Esophagus squamous epithelium (tissue), 5 donors: ENCODE results near the gene LYZL1. TPM values are rescaled to one million over a fixed set of nuclear protein-coding genes. Genes with fewer than 3 reads are reported as not detected.

Experiments used
- DNase-seq: peaks from one replicate; lab custom pipeline; 2025; lab: John Stamatoyannopoulos, UW
- H3K27ac ChIP-seq, 4 donors: fragments of 200-600 bp; sonication (generic); one replicate each; pipeline ENCODE4 v1.5.1; 2016 to 2019; ENCODE audit warnings: mild to moderate bottlenecking in 1 of 4
- H3K27me3 ChIP-seq, 4 donors: fragments of 200-600 bp; sonication (generic); 1 replicate in 3 of 4; 2 replicates in 1 of 4; pipeline versions ENCODE4 v1.5.1 to v1.6.0; 2017 to 2021; ENCODE audit warnings: antibody characterized with exemption in 1 of 4
- H3K36me3 ChIP-seq, 3 donors: fragments of 200-600 bp; sonication (generic); one replicate each; pipeline ENCODE4 v1.5.1; 2016 to 2019
- H3K4me1 ChIP-seq, 3 donors: fragments of 200-600 bp; sonication (generic); one replicate each; pipeline ENCODE4 v1.5.1; 2017 to 2019
- H3K4me3 ChIP-seq, 4 donors: fragments of 200-600 bp; sonication (generic); 1 replicate in 3 of 4; 2 replicates in 1 of 4; pipeline ENCODE4 v1.5.1; 2016 to 2019; ENCODE audit warnings: mild to moderate bottlenecking in 2 of 4, moderate library complexity in 1 of 4
- H3K9me3 ChIP-seq, 3 donors: fragments of 200-600 bp; sonication (generic); one replicate each; pipeline ENCODE4 v1.5.1; 2016 to 2019
- POLR2A ChIP-seq, 4 donors: fragments of 450-650 bp; IDR thresholded peaks; one replicate each; pipeline ENCODE4 v1.6.1; 2017; ENCODE audit warnings: antibody characterized with exemption in 4 of 4, mild to moderate bottlenecking in 4 of 4, moderate library complexity in 3 of 4
- whole genome bisulfite sequencing, 2 donors: methylation state at CpG; one replicate each; pipeline ENCODE4 v1.1.5; 2018; 5-methylcytosine and 5-hydroxymethylcytosine counted together
- intact Hi-C: fragments of 100-400 bp; cut with DNase I; formaldehyde crosslinking; loops from one replicate; pipeline ENCODE4 v1.15.0; 2022
- total RNA-seq, 4 donors: library from RNA; depleted of rRNA; stranded (reverse); fragments of >200 nt; gene quantifications; one replicate each; pipeline ENCODE4 v1.1.0, GENCODE V29; 2016
- TF ChIP-seq, protein P1 (sequence below), 6 experiments: fragments of 450-650 bp in 4 of 6; fragments of 200-600 bp in 2 of 6; sonication (generic) in 2 of 6; IDR thresholded peaks; one replicate each; pipeline ENCODE4 v1.5.1; 2016 to 2019; ENCODE audit warnings: antibody characterized with exemption in 6 of 6, mild to moderate bottlenecking in 4 of 6, moderate library complexity in 4 of 6
- donor health status: DM: yes; HTN: yes; CAD: no.

LYZL1 gene
- total RNA-seq, 4 donors from 2014 or later = not detected

DNA sequence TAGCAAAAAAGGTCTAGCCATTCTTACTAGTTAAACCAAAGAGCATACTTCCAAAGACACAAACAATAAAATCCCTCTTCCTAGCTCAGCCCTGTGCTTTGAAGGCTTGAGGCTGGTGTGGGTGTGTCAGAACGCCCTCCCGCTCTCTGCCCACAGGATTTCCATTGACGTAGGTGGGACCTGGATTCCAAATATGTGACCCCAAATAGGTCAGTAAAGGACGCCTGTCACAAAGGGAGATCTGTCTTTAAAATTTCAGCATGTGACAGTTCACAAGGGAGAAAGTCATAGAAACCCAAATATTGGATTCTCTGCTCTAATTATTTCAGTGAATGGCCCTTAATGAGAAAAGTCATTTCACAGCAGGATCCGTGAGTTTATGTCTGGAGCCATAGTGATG, 39.9 kb upstream of the LYZL1 start:
- intact Hi-C loops = no loop called here
- no peak overlapping the region for H3K4me3 ChIP-seq
- H3K4me1 ChIP-seq = no peaks in the 10 kb centered on the region
- WGBS, 2 donors = 39 to 48% methylated on average over 5 of the region's 5 CpGs
- DNase-seq = no peak
- H3K27ac ChIP-seq = no peak overlapping the region
- peaks cover 0 to 59% (median 0%) of the 10 kb centered on the region in 4 donors for H3K27me3 ChIP-seq
- no peaks in the 10 kb centered on the region for H3K9me3 ChIP-seq
- no peaks in the 10 kb centered on the region for H3K36me3 ChIP-seq
- TF ChIP-seq, protein P1, sequence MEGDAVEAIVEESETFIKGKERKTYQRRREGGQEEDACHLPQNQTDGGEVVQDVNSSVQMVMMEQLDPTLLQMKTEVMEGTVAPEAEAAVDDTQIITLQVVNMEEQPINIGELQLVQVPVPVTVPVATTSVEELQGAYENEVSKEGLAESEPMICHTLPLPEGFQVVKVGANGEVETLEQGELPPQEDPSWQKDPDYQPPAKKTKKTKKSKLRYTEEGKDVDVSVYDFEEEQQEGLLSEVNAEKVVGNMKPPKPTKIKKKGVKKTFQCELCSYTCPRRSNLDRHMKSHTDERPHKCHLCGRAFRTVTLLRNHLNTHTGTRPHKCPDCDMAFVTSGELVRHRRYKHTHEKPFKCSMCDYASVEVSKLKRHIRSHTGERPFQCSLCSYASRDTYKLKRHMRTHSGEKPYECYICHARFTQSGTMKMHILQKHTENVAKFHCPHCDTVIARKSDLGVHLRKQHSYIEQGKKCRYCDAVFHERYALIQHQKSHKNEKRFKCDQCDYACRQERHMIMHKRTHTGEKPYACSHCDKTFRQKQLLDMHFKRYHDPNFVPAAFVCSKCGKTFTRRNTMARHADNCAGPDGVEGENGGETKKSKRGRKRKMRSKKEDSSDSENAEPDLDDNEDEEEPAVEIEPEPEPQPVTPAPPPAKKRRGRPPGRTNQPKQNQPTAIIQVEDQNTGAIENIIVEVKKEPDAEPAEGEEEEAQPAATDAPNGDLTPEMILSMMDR (IDR thresholded peaks at IDR 0.05) = no peak
- TF ChIP-seq POLR2A (IDR thresholded peaks at IDR 0.05) = no peak

DNA sequence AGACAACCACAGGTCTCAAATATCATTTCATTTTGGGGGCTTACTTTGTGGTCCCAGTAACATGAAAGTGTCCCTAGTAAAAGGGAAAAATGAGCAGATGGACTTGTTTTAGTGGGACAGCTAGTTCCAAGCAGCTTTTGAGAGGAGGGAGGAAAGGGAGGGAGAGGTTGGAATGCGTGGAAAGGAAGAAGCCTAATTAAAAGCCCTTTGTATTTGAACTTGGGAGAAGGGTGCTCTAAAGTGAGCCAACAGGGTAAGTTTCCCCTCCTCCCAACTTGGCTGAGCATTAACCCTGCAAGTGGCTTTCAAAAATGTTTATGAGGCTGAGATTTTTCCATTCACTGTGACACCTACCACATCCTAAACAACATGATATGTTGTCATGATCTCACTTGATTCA, 38.8 kb upstream of the LYZL1 start:
- Histone ChIP-seq H3K4me1 (no peaks in the 10 kb centered on the region), H3K27ac (no peak overlapping the region), H3K9me3 (no peaks in the 10 kb centered on the region), H3K4me3 (no peak overlapping the region), H3K36me3 (no peaks in the 10 kb centered on the region), H3K27me3 (peaks cover 0 to 69% (median 0%) of the 10 kb centered on the region in 4 donors)
- WGBS, 2 donors = 14 to 47% methylated on average over 1 of the region's 1 CpG
- intact Hi-C loops = no loop called here
- no peak for DNase-seq
- TF ChIP-seq, protein P1 (IDR thresholded peaks at IDR 0.05) = no peak
- TF ChIP-seq POLR2A (IDR thresholded peaks at IDR 0.05) = no peak

DNA sequence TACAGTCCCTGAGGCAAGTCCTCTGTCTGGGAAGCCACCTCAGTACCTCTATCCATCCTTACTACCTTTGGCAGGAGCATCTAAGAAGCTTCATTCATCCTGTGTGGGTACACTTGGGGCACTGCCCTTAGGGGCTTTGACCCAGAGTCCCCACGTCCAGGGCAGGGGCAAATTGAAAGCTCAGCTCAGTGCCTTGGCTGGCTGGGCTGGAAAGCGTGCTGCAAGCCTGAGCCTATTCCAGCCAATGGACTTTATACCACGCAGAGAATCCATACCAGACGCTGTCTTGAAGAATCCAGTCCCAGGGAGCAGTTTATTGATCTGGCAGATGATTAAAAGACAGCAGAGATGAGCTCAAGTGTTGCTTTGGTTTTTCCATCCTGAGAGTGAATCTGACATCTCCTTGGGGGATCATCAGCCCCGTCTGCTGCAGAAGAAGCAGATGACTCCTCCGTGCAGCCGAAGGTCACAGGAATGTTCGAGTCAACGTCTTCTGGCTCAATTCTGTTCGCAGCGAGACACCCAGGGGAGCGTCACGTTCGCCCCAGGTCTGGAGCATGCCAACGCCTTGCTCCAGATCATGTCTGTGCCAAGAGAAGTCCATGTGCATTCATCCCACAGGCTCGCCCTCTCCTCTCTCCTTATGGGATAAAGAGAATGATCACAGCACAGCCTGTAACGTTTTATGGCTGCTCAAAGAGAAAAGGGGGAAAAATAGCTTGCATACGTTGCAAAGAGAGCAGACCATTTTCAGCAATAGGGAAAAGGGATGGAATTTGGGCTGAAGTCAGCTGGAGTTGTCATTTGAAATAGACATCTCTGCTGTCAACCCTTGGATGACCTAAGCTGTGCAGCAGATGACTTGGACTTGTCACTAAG, 35.8 kb upstream of the LYZL1 start:
- Histone ChIP-seq H3K4me1 (no peaks in the 10 kb centered on the region), H3K27ac (no peak overlapping the region), H3K4me3 (no peak overlapping the region), H3K36me3 (no peaks in the 10 kb centered on the region), H3K27me3 (peaks cover 0 to 79% (median 0%) of the 10 kb centered on the region in 4 donors), H3K9me3 (no peaks in the 10 kb centered on the region)
- WGBS, 2 donors = 71 to 77% methylated on average over 12 to 13 of the region's 18 CpGs
- no peak for DNase-seq
- intact Hi-C loops = no loop called here
- TF ChIP-seq POLR2A (IDR thresholded peaks at IDR 0.05) = no peak
- TF ChIP-seq, protein P1 (IDR thresholded peaks at IDR 0.05) = no peak

DNA sequence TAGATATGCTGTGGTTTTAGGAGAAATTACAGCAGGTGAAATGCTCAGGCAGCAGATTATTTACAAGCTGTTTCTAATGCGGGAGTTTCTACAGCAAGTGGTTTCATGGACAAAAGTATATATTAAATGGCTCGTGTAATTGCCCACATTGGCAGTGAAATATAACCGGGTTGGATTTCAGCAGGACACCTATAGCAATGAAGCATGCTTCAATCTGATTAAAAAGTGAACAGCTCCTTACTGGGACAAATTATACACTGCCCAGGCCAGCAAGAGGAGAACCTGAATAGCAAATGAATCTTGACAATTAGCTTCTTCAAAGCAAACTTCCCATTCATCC, 35.2 kb upstream of the LYZL1 start:
- no peak overlapping the region for H3K27ac ChIP-seq
- TF ChIP-seq, protein P1 (IDR thresholded peaks at IDR 0.05) = no peak
- TF ChIP-seq POLR2A (IDR thresholded peaks at IDR 0.05) = no peak
- H3K4me1 ChIP-seq = no peaks in the 10 kb centered on the region
- 74 to 75% methylated on average over 3 of the region's 3 CpGs for WGBS, 2 donors
- intact Hi-C loops = no loop called here
- no peak overlapping the region for H3K4me3 ChIP-seq
- DNase-seq = no peak
- H3K27me3 ChIP-seq = peaks cover 0 to 76% (median 0%) of the 10 kb centered on the region in 4 donors
- no peaks in the 10 kb centered on the region for H3K36me3 ChIP-seq
- H3K9me3 ChIP-seq = no peaks in the 10 kb centered on the region
